Fibroblast of villous mesenchyme (primary cell): ENCODE results near the gene ENO2. TPM values are rescaled to one million over a fixed set of nuclear protein-coding genes. Genes with fewer than 3 reads are reported as not detected.

Experiments used
- DNase-seq: peaks from one replicate; pipeline ENCODE4 v3.0.0-alpha.2; 2010; ENCODE audit warnings: low read depth
- H3K4me3 ChIP-seq: 2 replicates; pipeline ENCODE4 v1.5.1; 2011; ENCODE audit warnings: low read depth, mild to moderate bottlenecking, low read length
- total RNA-seq: library from RNA; depleted of rRNA; stranded (reverse); fragments of >200 nt; gene quantifications from 2 replicates; pipeline ENCODE4 v1.2.3, GENCODE V29; 2012
- TF ChIP-seq, protein P1 (sequence below): IDR thresholded peaks from 2 replicates; pipeline ENCODE4 v1.5.1; 2012; ENCODE audit warnings: low read depth, mild to moderate bottlenecking, low read length; ENCODE audit not compliant: insufficient read depth

Gene ENO2
- total RNA-seq, 1 donor = 3.5 TPM

GRCh38 chr12:6927379-6928021 is 13.1 kb downstream of the ENO2 start, which contains the start of gene ATN1:
Gene ATN1 (plus strand): TSS chr12:6927959. CDS start chr12:6934002, 6,043 bp downstream.
- TF ChIP-seq, protein P1, sequence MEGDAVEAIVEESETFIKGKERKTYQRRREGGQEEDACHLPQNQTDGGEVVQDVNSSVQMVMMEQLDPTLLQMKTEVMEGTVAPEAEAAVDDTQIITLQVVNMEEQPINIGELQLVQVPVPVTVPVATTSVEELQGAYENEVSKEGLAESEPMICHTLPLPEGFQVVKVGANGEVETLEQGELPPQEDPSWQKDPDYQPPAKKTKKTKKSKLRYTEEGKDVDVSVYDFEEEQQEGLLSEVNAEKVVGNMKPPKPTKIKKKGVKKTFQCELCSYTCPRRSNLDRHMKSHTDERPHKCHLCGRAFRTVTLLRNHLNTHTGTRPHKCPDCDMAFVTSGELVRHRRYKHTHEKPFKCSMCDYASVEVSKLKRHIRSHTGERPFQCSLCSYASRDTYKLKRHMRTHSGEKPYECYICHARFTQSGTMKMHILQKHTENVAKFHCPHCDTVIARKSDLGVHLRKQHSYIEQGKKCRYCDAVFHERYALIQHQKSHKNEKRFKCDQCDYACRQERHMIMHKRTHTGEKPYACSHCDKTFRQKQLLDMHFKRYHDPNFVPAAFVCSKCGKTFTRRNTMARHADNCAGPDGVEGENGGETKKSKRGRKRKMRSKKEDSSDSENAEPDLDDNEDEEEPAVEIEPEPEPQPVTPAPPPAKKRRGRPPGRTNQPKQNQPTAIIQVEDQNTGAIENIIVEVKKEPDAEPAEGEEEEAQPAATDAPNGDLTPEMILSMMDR = no peak
- peak; percentile 87 for DNase-seq
- peak within 1 kb of the TSS; percentile 94 for H3K4me3 ChIP-seq

DNA sequence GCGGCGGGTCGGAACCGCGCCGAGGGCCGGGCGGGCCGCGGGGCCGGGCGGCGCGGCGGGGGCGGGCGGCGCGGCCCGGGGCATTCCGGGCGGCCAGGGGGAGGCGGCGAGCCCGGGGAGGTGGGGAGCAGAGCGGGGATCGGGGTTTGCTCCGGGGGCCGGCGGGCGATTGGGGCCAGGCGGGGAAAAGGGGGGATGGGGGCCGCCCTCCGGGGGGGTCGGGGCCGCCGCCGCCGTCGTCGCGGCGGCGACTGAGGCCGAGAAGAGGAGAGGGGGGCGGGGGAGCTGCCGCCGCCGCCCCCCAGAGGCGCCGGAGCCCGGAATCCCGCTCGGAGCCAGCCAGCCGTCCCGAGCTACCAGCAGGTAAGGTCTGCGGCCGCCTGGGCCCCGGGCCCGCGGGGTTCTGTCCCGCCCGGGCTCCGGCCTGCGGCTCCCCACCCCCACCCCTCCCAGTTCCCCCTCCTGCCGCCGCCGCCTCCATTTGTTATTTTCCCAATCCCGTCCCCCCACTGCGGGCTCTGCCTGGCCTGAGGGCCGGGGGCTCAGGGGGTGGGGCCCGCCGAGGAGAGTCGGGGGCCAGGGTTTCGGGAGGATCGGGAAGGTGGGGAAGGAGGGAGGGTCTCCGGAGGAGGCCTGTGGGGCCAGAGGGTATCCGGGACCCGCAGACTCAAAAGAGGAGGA is 13.8 kb downstream of the ENO2 start:
- TF ChIP-seq, protein P1 = no peak
- no peak for DNase-seq

DNA sequence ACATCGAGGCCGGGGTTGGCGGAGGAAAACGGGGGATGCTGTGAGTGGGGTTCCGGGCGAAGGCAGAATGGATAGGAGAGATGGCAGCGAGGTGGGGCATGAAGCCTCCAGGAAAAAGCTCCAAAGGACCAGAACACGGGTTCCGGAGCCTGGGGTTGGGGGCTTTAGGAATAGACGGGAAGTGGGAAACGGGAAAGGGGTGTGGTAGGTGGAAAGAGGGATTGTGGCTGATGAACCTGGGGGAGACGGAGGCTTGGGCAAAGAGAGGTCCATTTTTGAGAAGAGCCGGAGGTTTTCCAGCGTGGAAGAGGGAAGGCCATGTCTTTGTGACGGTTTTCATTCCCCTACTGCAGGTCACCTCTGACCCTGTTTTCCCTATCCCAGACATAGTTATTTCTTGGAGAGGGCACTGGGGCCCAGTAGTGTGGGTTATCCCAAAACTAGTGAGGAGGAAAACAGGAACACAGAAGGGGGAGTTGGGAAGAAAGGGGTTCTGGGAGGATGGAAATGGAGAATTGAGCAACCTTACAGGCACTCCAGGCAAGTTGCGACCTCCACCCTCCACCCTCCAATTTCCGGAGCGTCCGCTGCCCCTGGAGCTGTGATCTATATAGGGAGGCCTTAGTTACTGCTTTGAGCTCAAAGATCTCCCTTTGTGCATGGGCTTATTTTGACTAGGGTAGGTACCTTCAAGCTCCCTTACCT is 14.5 kb downstream of the ENO2 start:
- peak overlapping the region; percentile 94 for H3K4me3 ChIP-seq
- TF ChIP-seq, protein P1 = no peak
- no peak for DNase-seq

More for the DNA sequence above, 13.8 kb downstream of the ENO2 start:
- peak overlapping the region; percentile 94 for H3K4me3 ChIP-seq

DNA sequence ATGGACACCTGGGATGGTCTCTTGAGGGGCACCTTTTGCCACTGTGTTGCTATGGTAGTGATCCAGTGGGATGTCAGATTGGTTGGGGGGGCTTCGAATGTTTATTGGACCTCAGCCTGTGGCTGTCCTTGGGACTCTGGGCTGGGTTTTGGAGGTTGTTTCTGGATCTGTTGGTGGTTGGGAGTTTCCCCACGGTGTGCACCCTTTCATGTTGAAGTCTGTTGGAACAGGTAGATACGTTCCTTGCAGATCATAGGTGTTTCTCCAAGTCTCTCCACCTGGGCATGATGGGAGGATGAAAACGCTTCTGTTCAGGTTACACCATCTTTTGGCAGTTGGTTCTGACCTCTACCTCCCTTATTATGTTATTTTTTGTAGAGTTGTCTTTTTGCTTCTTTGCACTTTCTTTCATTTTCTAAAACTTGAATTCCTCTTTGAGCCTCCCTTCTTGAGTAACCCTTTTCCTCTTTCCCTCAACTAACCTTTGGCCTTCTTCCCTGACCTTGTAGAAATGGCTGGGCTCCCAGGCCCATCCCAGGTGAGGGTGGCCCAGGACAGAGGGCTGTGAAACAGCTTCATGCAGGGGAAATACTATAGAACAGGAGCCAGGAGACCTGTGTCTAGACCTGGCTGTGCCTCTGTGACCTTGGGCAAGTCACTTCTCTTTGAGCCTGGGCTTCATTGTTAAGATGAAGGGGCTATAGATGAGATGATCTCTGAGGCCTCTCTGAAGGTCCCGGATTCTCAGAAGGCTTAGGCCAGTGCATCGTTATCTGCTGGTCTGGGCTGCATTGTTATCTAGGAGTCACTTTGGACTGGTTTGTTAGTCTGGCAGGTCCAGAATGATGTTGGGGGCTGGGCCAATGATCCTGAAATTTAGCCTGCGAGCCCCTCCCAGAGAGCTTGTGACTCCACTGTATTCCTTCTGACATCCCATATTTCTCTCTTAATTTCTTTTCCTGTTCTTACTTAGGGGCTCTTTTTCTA is 15.4 kb downstream of the ENO2 start:
- DNase-seq = no peak
- TF ChIP-seq, protein P1 = no peak
- H3K4me3 ChIP-seq = peak overlapping the region; percentile 94

DNA sequence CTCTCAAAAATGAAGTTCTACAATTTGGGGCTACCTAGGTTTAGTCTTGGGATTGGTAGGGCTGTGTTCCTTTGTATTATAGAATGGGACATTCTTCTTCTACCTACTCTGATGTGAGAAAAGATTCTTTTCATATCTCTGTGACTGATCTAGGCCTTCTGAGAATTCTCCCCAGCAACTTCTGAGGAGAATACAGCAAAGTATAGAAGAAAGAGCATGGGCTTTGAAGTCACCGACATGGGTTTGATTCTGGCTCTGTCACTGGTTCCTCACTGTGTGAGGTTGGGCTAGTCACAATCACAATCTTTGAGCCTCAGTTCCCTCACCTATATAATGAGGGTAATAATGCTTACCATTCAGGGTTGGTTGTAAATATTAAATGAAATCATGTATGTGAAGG is 18.4 kb downstream of the ENO2 start:
- no peak for DNase-seq
- TF ChIP-seq, protein P1 = no peak
- no peak overlapping the region for H3K4me3 ChIP-seq

GRCh38 chr12:6934110-6934509 is 19.7 kb downstream of the ENO2 start:
- TF ChIP-seq, protein P1 = no peak
- peak; percentile 46 for DNase-seq
- H3K4me3 ChIP-seq = no peak overlapping the region
